Left kidney (tissue), 2 donors: ENCODE measurements around the gene PIGT. TPM values are rescaled to one million over a fixed set of nuclear protein-coding genes. Genes with fewer than 3 reads are reported as not detected.
"Not testable (repeated sequence)": the region's sequence is repeated elsewhere in the genome, so short reads cannot be mapped to it uniquely, and the experiment has no call there.

Experiments
- DNase-seq: peaks from one replicate; pipeline ENCODE4 v3.0.0-alpha.2; 2013
- polyA plus RNA-seq: library from polyadenylated mRNA; unstranded; fragments of 120-200 nt; gene quantifications from one replicate; pipeline ENCODE4 v1.2.1, GENCODE V29; 2013; ENCODE audit not compliant: insufficient read length

Gene PIGT
- polyA plus RNA-seq, 1 donor: 103 TPM

DNA sequence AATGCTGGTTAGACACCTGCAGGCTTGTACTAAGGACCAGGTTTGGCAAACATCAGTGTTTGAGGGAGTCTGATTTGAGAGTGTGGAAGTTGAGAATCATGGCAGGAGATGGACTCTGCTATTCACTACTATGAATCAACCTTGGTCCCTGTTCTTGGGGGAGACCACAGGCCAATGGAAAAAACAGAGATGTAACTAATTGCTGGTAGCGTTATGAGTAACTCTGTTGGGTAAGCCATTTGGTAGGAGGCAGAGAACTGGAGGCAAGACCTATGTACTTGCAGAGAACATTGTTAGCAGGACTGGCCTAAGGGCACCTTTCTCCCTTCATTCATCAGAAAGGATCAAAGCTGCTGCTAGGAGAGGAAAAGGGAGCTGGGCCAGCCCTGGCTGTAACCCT is 45.3 kb downstream of the PIGT start:
- DNase-seq: no peak

DNA sequence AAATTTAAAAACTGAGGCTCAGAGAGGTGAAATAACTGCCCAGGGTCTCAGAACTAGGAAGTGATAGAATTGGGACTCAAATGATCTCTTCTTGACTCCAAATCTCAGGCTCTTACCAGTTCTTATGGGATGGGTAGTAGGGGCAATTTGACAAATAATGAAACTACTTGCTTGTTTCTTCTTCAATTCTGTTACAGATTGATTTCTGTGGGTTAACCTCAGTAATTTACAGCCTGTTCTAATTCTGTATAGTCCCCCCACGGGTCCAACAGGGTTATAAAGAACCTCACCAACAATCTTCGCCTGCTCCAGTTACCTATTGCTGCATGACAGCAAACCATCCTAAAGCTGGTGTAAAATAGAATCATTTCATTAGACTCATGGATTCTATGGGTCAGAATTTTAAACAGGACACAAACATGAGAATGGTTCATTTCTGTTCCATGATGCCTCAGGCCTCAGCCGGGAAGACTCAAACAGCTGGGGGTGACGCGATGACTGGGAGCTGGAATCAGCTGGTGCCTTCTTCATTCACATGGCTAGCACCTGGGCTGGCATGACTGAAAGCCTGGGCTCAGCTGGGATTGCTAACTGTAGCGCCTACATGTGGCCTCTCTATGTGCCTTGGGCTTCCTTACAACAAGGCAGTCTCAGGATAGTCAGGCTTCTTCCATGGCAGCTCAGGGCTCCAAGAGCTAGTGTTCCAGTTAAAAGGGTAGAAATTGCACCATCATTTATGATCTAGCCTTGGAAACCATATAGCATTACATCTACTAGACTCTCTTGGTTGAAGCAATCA is 47.0 kb downstream of the PIGT start:
- no peak for DNase-seq

DNA sequence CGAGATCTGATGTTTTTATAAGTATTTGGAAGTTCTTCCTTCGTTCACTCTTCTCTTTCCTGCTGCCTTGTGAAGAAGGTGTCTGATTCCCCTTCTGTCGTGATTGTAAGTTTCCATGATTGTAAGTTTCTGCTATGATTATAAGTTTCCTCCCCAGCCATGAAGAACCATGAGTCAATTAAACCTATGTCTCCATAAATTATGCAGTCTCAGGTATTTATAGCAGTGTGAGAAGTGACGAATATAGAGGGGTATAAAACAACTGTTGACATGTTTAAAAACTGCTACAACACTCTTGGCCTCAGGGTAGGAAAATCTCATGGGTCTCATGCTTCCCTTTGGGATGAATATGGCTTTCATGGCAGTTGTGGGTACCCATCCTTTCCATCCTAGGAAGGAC is 47.8 kb downstream of the PIGT start:
- no peak for DNase-seq

DNA sequence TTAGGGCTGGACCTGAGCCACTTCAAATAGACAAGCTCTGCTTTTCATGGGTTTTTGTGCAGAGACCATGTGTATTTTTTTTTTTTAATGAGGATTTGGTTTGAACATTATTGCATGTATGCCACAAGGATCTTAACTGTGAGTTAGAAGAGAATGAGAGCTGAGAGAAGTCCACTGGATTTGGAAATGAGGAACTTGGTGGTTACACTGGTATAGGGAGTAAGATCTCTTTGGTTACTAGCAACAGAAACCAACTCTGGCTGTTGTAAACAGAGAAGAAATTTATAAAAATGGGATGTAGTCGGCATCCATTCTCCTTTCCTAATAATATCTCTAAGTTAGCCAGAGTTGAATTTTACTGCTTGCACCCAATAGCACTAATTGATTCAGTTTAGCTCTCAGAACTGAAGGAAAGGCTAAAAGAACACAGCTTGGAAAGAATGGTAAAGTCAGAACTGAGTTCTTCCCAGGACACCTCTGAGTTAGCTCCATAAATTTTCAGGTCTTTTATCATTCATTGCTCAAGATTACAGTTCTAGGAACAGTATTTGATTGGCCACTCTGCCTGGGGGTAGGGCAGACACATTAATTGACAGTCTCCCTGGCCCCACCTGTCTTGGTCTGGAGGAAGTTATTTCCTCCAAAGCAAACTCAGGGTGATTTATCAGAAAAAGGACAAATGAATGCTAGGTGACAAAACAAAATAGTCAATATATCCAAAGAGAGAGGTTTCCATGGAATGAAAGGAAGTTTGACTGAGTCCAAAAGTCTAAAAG is 49.7 kb downstream of the PIGT start:
- no peak for DNase-seq

DNA sequence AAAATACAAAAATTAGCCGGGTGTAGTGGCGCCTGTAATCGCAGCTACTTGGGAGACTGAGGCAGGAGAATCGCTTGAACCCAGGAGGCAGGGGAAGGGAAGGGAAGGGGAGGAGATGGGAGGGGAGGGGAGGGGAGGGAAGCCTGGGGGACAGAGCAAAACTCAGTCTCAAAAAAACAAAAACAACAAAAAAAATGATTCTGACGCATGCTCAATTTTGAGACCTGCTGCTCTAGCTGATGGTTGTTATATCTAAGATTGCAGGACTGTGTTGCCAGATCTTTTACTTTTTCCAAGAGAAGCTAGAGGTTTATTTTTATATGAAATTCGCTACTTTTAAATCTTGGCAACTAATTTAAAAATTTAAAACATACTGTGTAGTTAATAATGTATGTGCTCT is 51.2 kb downstream of the PIGT start:
- DNase-seq: no peak

DNA sequence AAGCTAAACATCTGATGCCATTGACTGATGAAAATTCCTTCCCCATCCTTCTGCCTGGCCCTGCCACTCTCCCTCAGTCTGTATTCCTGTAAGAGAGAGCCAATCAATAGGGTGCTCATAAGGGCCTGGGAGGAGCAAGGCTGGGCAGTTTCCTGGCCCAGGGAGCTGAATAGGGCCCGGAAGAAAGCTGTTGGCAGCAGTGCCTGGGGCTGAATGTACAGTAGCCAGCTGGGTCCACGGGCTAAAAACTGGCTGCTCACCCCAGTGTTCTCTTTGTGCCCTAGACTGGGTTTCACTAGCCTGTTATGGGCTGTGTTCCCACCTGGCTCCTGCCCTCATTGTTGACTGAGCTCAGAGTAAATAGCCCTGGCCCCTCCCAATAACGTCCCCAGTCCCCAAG is 51.9 kb downstream of the PIGT start:
- no peak for DNase-seq

DNA sequence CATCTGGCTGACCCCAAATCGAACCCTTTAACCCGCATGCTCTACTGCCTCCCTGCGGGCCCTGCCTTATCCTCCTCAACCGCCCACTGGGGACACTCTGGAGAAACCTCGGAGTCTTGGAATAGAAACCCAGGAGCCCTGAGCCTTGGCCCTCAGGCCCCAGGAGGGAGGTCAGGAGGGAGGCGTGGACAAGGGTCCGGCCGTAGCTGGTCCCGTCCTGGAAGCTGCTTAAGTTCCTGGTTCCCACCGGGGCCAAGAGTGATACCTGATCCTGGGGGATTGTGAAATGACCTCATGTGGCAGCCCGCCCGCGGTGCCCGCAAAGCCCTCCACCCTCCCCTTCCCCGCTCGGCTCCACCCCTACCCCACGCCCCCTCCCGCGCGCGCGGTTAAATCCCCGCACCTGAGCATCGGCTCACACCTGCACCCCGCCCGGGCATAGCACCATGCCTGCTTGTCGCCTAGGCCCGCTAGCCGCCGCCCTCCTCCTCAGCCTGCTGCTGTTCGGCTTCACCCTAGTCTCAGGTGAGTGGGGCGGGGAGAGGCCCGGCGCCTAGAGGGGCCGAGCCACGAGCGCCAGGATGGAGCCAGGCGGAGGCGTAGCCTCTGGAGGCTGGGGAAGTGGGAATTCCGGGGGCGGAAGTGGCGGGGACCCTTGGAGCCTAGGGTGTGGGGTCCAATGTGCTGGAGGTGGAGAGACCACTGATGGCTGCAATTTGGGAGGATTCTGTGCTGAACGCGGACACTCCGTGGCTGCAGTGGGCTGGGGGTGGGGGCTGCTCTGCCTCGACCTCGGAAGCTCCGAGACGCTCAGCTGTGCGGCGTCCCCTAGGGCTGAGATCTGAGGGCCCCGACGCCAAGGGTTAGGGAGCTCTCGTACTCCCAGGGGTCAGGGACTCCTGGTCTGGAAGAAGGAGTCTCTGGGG is 53.7 kb downstream of the PIGT start, which contains the start of gene WFDC2:
WFDC2 (plus strand) TSS at position 418 of the 926 bp plus-strand sequence; CDS start at position 447, 29 bp downstream.
- peak; percentile 57 for DNase-seq

DNA sequence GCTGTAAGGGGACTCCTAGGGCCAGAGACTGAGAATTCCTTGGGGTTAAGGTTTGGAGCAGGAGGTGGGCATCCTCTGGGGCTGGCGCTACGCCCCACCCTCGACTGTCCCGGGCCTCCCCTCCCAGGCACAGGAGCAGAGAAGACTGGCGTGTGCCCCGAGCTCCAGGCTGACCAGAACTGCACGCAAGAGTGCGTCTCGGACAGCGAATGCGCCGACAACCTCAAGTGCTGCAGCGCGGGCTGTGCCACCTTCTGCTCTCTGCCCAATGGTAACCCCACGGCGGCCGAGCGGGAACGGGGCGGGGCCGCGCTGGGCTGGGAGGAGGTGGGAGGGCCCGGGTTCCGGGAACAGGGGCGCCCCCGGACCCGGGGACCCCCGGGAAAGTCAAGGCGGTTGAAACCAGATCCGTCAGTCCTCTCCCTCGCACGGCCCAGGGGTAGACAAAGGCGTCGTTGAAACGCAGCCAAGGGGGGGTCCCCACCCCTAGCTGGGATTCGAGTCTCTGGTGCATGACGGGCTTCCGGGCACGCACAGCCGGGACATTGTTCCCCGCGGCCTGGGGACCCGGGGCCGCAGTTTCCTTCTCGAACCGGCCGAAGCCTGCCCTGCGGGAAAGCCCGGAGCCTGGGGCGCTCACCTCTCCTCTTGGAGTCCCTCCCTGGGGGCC is 54.5 kb downstream of the PIGT start:
- peak; percentile 80 for DNase-seq

DNA sequence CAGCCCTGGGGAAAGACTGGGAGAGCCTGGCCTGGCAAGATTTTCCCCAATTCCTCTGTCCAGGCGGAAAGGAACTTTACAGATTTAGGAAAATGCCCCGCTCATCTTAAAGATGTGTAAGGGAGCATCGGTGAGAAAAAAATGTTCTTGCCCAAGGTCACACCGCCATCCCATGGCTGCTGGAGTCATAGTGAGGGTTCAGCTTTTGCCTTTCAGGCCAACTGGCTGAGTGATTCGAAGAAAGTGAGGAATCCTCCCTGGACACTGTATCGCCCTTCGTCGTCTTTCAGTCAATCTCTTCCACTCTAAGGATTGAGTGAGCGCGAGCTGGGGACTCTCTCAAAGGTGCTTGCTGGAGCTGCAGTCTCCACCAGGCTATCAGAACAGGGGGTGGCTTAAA is 55.0 kb downstream of the PIGT start:
- peak; percentile 28 for DNase-seq

DNA sequence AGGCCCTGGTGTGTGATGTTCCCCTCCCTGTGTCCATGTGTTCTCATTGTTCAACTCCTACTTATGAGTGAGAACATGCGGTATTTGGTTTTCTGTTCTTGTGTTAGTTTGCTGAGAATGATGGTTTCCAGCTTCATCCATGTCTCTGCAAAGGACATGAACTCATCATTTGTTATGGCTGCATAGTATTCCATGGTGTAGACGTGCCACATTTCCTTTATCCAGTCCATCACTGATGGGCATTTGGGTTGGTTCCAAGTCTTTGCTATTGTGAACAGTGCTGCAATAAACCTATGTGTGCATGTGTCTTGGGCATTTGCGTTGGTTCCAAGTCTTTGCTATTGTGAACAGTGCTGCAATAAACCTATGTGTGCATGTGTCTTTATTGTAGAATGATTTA is 56.3 kb downstream of the PIGT start:
- not testable (repeated sequence) for DNase-seq

Other genes with a start within 250 kb of the PIGT start
- gene PI3, start 241.2 kb upstream of the PIGT start, polyA plus RNA-seq: not detected
- gene SEMG1, start 209.1 kb upstream of the PIGT start, polyA plus RNA-seq: not detected
- not detected for gene SEMG2, start 194.8 kb upstream of the PIGT start, polyA plus RNA-seq
- gene SLPI, start 161.6 kb upstream of the PIGT start, polyA plus RNA-seq: 0.40 TPM
- gene RBPJL, start 109.3 kb upstream of the PIGT start, polyA plus RNA-seq: not detected
- 0.25 TPM for gene MATN4, start 107.8 kb upstream of the PIGT start, polyA plus RNA-seq
- 156 TPM for gene SDC4, start 67.7 kb upstream of the PIGT start, polyA plus RNA-seq
- 31.9 TPM for gene SYS1, start 53.0 kb upstream of the PIGT start, polyA plus RNA-seq
- 2.0 TPM for gene TP53TG5, start 37.8 kb upstream of the PIGT start, polyA plus RNA-seq
- 22.7 TPM for gene DBNDD2, start 7.9 kb upstream of the PIGT start, polyA plus RNA-seq
- 164 TPM for gene WFDC2, start 53.6 kb downstream of the PIGT start, polyA plus RNA-seq
- not detected for gene SPINT3, start 99.5 kb downstream of the PIGT start, polyA plus RNA-seq
- gene WFDC6, start 123.3 kb downstream of the PIGT start, polyA plus RNA-seq: 0.23 TPM
- 0.55 TPM for gene EPPIN, start 131.3 kb downstream of the PIGT start, polyA plus RNA-seq
- gene WFDC8, start 163.1 kb downstream of the PIGT start, polyA plus RNA-seq: 0.13 TPM
- gene WFDC10A, start 213.6 kb downstream of the PIGT start, polyA plus RNA-seq: not detected
- not detected for gene WFDC9, start 215.1 kb downstream of the PIGT start, polyA plus RNA-seq